ENCODE measurements around the gene DRC3. TPM values are rescaled to one million over a fixed set of nuclear protein-coding genes. Genes with fewer than 3 reads are reported as not detected.

Gene DRC3
- total and polyA plus RNA-seq, 10 of the 15 experiments (the other 5 are each of a cell fraction or from before 2014, with no cell fraction given), result 0.18 to 2.3 (median 0.60) TPM; not detected in 3

GRCh38 chr17:18038861-18039534 is 66.3 kb downstream of the DRC3 start, which contains the start of the genes ATPAF2 and GID4 (continued):
- TF ChIP-seq, protein P1, sequence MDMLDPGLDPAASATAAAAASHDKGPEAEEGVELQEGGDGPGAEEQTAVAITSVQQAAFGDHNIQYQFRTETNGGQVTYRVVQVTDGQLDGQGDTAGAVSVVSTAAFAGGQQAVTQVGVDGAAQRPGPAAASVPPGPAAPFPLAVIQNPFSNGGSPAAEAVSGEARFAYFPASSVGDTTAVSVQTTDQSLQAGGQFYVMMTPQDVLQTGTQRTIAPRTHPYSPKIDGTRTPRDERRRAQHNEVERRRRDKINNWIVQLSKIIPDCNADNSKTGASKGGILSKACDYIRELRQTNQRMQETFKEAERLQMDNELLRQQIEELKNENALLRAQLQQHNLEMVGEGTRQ (IDR thresholded peaks at IDR 0.05; ENCODE audit: borderline replicate concordance, low read depth, low read length), result peak; percentile 95
- peak; percentile 53; the same call in 1 of the 2 replicates for TF ChIP-seq TAF1 (IDR thresholded peaks at IDR 0.05; ENCODE audit: borderline replicate concordance, low read depth, low read length)
- peak; percentile 54 to 79 for TF ChIP-seq EGR1 (IDR thresholded peaks at IDR 0.05; ENCODE audit: borderline replicate concordance in 1 of 2, low read depth in 2 of 2, low read length in 2 of 2)
- no peak for TF ChIP-seq NFXL1 (IDR thresholded peaks at IDR 0.05; ENCODE audit: borderline replicate concordance)
- no peak for TF ChIP-seq ZSCAN29 (IDR thresholded peaks at IDR 0.05)
- no peak for TF ChIP-seq CBX3 (IDR thresholded peaks at IDR 0.05; ENCODE audit: borderline replicate concordance, low read depth)
- peak; percentile 97 for TF ChIP-seq CREB1 (IDR thresholded peaks at IDR 0.05; ENCODE audit: low read depth)
- TF ChIP-seq PRDM15 (CRISPR knock-in tag; IDR thresholded peaks at IDR 0.05), result no peak
- no peak for TF ChIP-seq POLR2AphosphoS2 (IDR thresholded peaks at IDR 0.05; ENCODE audit: low read depth, low read length)
- no peak for TF ChIP-seq MTA2 (IDR thresholded peaks at IDR 0.05; ENCODE audit: low read depth)
- TF ChIP-seq IRF4 (IDR thresholded peaks at IDR 0.05; ENCODE audit: low read depth, low read length), result no peak
- 0 out of 2 replicates have a peak, but pooled peaks have one; percentile 37 for TF ChIP-seq GABPA (IDR thresholded peaks at IDR 0.05; ENCODE audit: low read depth)
- peak; percentile 93 for TF ChIP-seq RAD51 (IDR thresholded peaks at IDR 0.05)
- TF ChIP-seq TBL1XR1 (IDR thresholded peaks at IDR 0.05; ENCODE audit: low read depth, low read length), result peak; percentile 32; the same call in 1 of the 2 replicates
- peak; percentile 89; the same call in 1 of the 2 replicates for TF ChIP-seq ZNF207 (IDR thresholded peaks at IDR 0.05; ENCODE audit: borderline replicate concordance)
- TF ChIP-seq ATF7 (IDR thresholded peaks at IDR 0.05; ENCODE audit: low read depth), result no peak
- TF ChIP-seq ATF3 (IDR thresholded peaks at IDR 0.05; ENCODE audit: borderline replicate concordance, extremely low read depth, low read depth, low read length), result peak; percentile 87
- peak; percentile 92 for TF ChIP-seq IRF3 (IDR thresholded peaks at IDR 0.05)
- no peak for TF ChIP-seq SMAD1 (IDR thresholded peaks at IDR 0.05; ENCODE audit: low read depth, partially characterized antibody)
- no peak for TF ChIP-seq ZNF217 (IDR thresholded peaks at IDR 0.05)
- no peak for TF ChIP-seq HDAC6 (IDR thresholded peaks at IDR 0.05; ENCODE audit: unreplicated experiment)
- no peak for TF ChIP-seq SMARCA5 (IDR thresholded peaks at IDR 0.05)
- TF ChIP-seq, protein P2, sequence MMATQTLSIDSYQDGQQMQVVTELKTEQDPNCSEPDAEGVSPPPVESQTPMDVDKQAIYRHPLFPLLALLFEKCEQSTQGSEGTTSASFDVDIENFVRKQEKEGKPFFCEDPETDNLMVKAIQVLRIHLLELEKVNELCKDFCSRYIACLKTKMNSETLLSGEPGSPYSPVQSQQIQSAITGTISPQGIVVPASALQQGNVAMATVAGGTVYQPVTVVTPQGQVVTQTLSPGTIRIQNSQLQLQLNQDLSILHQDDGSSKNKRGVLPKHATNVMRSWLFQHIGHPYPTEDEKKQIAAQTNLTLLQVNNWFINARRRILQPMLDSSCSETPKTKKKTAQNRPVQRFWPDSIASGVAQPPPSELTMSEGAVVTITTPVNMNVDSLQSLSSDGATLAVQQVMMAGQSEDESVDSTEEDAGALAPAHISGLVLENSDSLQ (IDR thresholded peaks at IDR 0.05), result peak; percentile 98
